ENCODE data around the gene FNDC3B.
"Not testable (repeated sequence)": the region's sequence is repeated elsewhere in the genome, so short reads cannot be mapped to it uniquely, and the experiment has no call there.

Gene FNDC3B
- 35.4 to 38.7 reads per million in 2 donors for total RNA-seq

DNA sequence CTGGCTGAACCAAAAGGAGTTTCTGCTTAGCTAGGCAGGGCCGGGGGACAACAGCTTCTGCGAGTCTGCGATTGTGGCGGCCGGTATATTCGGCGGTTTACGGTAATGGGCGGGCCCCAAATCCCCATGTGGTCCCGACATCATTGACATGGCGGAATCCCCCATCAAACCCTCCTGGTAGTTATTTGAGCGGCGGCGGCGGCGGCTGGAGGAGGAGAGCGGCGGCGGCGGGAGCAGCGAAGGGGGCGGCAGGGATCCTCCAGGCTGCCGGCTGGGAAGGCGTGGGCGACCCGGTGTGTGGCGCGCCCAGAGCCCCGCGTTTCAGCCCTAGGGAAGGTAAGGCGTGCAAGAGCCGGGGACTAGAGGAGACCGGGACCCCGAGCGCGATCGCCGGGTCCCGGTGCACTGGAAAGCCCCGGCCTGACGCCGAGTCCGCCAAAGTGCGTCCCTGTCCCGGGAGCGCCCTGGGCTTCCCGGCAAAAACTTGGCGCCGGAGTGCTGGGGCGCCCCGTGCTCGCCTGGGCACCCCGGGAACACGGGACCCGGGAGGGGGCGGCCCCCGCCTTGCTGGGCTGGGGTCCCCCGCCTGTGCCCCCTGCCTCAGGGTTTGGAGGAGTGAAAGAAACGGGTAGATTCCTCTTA lies at the start of gene FNDC3B:
Gene FNDC3B (plus strand): TSS at position 143 of the 642 bp plus-strand sequence. CDS start 72,902 bp downstream, outside the sequence.
- DNase-seq: peak; percentile 74 to 96 (median 87)

DNA sequence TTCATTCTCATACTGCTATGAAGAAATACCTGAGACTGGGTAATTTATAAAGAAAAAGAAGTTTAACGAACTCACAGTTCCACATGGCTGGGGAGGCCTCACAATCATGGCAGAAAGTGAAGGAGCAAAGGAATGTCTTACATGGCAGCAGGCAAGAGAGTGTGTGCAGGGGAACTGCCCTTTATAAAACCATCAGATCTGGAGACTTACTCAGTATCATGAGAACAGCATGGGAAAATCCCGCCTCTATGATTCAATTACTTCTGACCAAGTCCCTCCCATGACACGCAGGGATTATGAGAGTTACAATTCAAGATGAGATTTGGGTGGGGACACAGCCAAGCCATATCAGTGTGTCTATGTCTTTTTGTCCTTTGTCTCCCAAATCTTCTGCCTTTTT lies 49.1 kb upstream of the FNDC3B start:
- not testable (repeated sequence) for DNase-seq

DNA sequence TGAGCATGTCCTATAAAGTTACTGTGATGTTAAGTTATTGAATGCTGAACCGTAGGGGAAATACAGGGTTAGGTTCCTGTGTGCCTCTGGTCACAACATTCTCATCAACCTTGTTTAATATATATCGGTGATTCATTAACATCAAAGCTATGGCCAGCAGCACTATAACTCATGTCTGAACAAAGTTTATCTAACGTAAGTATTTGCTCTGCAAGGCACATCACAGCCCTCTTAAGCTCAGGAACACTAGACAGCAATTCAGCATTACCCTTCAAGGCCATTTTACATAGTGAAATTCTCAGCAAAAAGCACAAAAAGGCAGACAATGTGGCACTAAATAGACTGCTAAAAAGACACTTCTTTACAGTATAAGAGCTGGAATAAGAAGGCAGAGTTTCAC lies 48.2 kb upstream of the FNDC3B start:
- DNase-seq: no peak

DNA sequence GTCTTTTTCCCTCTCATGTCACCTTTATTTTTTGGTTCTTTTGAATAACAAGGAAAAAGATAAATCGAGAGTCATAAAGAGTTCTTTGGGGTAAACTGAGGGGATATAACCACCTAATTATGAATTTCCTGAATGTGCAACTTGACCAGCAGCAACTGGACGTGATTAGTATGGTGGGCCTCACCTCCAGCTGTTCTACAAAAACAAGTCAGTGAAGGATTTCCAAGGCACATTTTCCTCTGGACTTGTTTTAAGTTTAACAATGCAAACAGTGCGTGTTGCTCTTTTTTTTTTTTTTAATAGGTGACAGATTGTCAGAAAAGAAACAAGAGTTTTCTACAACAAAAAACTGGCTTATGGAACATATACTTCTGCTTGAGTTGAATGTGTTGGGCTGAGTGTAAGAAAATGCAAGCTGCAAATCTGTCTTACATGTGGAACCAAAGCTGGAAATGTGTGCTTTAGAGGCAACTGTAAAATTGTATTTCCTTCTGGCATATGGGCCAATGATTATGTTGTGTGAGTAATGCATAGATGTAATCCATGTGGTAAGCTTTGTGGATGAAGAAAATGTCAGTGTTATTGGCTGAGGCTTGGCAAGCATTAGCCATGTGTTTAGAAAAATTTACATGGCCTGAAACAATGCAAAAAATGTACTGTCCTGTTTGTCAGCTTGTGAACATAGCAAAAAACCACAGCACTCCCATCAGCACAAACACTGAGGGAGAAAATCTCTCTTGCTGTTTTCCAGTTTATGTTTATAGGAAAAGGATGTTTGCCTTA lies 44.5 kb upstream of the FNDC3B start:
- DNase-seq: no peak

DNA sequence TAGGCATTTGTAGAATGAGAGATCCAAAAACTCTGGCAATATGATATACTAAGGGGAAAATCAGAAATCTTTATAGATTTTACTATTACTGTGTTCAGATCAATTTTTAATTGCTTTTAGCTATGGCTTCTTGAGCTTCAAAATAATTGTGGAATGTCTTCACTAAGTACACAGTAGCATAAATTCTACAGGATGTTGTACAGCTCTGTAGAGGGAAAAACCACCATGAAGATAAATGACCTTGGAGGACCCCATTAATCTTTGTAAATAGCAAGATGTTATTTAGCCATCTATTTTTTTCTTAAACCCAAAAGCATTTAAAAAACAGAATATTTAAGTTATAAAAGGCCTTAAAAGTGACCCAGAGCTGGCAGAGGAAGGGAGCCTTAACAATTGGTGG lies 43.9 kb upstream of the FNDC3B start:
- DNase-seq: no peak

DNA sequence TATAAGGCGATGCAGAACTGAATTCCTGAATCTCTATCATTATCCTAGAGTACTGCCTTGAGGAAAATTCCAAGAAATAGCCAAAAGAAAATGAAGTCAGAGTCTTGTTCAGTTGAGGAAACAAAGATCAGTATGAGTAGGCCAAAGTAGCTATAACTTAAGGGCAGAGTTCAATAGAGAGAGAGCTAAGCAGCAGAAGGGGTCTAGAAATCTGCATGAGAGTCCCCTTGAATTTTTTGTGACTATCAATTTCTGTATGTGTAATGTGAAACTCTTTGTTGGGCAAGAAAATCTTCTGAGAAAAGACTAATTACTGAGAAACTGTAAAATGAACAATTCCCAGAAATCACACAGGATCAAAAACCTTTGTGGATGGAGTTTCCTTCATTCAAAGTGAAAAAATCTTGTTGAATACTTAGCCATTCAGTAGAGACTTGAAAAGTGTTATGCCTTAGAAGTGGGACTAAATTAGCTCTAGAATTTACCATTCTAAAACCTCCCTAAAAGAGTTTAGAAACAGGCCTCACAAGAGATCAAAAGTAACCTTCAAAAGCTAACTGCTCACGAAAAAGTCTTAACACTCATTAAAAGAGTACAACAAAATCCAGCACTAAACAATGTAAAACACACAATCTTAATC lies 43.1 kb upstream of the FNDC3B start:
- no peak for DNase-seq

DNA sequence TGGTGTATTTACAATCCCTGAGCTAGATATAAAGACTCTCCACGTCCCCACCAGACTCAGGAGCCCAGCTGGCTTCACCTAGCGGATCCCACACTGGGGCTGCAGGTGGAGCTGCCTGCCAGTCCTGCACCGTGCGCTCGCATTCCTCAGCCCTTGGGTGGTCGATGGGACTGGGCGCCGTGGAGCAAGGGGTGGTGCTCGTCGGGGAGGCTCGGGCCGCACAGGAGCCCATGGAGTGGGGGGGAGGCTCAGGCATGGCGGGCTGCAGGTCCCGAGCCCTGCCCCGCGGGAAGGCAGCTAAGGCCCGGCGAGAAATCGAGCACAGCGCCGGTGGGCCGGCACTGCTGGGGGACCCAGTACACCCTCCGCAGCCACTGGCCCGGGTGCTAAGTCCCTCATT lies 40.6 kb upstream of the FNDC3B start:
- not testable (repeated sequence) for DNase-seq

DNA sequence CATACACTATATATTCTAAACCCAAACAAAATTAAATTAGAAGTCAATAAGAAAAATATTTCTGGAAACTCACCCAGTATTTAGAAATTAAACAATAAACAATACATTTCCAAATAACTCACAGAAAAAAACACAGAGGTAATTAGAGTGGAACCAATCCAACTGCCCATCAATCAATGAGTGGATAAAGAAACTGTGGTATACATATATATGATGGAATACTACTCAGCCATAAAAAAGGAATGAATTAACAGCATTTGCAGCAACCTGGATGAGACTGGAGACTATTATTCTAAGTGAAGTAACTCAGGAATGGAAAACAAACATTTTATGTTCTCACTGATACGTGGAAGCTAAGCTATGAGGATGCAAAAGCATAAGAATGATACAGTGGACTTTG lies 37.8 kb upstream of the FNDC3B start:
- not testable (repeated sequence) for DNase-seq

DNA sequence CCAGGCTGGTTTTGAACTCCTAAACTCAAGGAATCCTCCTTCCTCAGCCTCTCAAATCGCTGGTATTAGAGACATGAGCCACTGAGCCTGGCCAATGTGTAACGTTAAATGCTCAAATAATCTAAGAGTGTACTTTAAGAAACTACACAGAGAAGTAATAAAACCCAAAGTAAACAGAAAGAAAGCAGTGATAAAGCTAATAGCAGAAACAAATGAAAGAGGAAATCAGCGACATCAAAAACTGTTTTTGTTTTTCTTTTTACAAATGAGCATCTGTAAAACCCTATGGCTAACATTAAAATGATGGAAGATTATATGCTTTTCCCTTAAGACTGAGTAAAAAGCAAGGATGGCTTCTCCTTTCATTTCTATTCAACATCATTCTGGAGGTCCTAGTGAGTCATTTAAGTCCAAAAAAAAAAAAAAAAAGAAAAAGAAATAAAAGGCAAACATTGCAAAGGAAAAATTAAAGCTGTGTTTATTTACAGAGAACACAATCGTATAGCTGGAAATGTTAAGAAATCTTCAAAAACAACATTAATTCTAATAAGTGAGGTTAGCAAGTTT lies 36.8 kb upstream of the FNDC3B start:
- DNase-seq: no peak

DNA sequence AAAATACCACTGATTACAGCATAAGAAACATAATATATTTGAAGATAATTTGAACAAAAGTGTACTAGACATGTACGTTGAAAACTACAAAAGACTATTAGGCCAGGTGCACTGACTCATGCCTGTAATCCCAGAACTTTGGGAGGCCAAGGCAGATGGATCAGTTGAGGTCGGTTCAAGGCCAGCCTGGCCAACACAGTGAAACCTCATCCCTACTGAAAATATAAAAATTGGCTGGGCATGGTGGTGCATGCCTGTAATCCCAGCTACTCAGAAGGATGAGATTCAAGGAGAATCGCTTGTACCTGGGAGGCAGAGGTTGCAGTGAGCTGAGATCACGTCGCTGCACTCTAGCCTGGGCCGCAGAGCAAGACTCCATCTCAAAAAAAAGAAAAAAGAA lies 36.2 kb upstream of the FNDC3B start:
- no peak for DNase-seq

DNA sequence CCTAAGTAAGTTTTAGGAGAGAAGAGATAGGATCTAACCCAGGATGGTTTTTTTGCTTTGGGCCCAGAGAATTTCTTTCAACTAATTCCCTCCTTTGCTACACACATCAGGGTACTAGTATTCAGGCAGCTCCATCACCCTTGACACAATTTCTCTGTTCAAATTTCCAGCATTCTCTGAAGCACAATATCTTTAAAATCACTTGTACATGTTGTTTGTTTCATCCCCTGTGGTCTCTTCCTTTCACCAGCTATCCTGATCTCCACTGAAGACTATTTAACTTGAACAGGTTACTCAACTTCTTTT lies 32.4 kb upstream of the FNDC3B start:
- no peak for DNase-seq

DNA sequence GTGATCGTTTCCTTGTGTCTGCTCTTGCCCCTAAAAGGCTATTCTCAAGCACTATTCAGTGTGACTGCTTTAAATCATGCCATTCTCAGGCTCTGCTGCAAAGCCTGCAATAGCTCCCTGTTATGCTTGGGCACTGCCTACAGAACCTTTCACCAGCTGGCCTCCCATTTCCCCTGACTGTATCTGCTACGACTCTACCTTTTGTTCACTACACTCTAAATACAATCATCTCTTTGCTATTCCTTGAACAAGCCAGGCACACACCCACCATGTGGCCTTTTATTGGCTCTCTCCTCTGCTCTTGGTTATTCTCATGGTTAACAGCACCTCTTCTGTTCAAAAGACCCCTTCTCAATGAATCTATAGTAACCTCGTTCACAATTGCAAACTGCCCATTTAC lies 29.6 kb upstream of the FNDC3B start:
- DNase-seq: no peak

DNA sequence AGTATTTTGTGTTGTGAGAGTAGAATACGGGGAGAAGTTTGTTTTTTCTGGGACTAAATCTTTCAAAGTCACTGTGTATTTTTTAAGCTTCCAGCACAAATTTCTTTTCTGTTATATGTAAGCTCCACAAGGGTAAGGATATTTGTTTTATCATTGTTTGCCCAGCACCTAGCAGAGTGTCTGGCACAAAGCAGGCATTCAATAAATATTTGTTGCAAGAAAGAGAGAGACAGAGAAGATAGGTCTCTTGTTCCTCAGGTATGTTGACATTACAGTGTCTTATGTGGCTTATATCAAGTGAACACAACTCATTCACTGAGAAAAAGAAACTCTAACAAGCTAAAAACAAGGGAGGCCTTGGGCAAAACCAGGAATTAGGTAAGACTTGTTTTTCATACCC lies 26.6 kb upstream of the FNDC3B start:
- no peak for DNase-seq

DNA sequence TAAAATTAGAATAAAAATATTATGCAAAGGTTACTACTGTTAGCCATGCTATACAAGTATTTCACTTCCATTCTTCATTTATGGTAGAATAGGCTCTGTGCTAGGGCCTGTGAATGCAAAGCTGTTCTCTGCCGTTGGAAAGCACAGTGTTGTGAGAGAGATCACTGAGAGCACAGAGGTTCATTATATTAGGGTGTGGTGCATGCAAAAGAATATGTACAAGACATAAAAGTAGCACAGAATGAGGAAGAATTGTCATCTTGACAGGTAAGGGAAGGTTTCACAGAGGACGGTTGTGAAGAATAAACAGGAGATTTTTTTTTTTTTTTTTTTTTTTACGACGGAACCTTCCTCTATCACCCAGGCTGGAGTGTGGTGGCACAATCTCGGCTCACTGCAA lies 25.2 kb upstream of the FNDC3B start:
- DNase-seq: no peak

DNA sequence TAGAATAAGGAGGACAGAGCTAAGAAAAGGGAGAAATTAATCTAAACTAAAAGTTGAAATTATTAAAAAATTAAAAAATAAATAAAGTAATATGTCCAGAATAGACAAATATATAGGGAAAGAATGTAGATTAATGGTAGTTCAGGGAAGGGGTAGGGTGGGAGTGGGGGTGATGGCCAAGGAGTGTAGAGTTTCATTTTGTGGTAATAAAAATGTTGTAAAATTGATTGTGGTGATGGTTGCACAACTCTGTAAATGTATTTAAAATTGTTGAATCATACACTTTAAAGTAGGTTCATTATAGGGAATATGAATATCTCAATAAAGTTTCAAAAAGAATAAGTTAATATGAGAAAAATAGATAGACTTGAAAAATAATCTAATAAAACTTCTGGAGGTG lies 21.0 kb upstream of the FNDC3B start:
- no peak for DNase-seq

DNA sequence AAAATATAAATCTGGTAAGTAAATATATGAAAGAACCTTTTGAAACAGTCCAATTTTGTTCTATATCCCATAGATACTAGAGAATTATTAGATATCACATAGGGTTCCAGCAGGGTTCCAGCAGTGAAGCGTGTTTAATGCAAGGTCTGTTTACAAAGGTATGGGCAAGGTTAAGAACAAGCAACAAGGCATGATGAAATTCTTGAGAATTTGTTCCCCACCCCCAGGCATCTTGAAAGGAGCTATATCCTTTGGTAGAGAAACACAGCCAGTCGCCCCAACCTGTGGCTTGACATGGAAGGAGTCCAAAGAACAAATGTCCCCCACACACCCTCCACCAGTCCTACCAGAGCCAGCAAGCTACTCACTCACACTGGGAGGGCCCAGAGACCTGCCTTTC lies 18.6 kb upstream of the FNDC3B start:
- DNase-seq: no peak

DNA sequence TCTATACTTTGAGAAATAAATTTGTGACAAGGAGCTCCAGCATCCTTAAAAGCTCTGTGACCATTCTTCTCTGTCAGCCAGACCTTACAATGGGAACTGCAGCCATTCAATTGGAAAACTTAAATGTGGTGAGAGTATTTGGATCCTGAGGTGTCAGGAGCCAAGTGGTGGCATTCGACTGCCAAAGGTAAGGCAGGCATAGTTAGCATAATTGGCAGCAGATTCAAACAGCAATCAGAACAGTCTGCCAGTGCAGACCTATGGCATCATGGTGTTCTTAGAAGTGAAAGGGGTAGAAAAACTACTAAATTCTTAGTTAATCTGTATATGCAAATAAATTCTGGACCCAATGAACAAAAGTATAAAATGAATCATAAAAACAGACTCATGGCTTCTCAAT lies 18.2 kb upstream of the FNDC3B start:
- DNase-seq: no peak

DNA sequence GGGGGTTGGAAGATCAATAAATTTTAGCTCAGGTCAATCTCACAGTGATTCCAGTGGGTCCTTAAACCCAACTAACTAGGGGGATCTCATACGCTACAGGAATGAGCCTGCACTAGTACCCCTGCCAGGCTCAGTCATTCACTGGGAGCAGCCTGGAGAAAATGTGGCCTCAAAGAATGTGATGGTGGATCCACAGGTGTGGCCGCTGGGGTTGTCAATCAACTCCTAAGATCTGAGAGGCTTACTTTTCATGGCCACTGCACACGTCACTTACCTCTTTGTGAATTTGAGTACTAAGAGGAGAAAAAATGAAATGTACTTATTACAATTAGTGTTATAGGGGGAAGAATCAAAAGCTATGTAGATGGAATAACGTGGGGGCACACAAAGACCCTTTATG lies 17.5 kb upstream of the FNDC3B start:
- no peak for DNase-seq

DNA sequence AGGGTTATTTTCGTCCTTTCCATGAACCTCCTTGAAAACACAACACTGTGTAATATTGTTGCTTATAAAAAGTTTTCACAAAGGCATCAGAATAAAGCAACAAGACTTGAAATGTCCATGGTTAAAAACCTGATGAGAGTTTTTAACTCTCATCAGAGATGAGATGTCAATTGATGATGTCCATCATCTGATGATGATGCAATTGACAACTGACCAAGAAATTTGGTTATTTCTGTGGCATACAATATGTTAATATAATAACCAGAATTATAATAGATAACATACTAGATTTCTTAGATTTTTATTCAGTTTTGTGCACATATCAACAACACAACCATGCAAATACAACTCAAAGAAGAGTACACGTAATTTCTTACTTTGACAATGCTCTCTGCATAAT lies 15.5 kb upstream of the FNDC3B start:
- no peak for DNase-seq

DNA sequence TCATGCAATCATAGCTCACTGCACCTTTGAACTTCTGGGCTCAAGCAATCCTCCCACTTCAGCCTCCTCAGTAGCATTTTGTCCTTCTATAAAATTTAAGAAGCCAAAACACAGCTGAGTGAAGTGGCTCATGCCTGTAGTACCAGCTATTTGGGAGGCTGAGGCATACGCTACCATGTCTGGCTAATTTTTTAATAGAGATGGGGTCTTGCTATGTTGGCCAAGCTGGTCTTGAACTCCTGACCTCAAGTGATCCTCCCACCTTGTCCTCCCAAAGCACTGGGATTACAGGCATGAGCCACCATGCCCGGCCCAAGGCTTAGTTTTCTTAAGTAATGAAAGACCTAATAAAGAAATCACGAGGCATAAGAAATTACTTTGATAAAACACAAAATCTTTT lies 14.7 kb upstream of the FNDC3B start:
- no peak for DNase-seq

DNA sequence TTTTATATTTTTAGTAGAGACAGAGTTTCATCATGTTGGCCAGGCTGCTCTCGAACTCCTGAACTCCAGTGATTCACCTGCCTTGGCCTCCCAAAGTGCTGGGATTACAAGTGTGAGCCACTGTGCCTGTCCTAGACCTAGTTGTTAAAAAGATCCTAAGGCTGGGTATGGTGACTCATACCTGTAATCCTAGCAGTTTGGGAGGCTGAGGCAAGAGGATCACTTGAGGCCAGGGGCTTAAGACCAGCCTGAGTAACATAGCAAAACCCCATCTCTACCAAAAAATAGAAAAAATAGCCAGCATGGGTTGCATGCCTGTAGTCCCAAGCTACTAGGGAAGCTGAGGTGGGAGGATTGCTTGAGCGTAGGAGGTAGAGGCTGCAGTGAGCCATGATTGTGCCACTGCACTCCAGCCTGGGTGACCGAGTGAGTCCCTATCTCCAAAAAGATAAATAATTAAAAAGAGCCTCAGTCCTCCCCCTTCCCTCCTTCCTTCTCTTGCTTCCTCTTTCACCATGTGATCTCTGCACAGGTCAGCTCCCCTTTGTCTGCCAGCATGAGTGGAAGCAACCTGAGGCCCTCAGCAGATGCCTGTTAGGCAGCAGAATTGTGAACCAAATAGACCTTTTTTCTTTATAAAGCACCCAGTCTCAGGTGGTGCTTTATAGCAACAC lies 9.8 kb upstream of the FNDC3B start:
- DNase-seq: no peak

DNA sequence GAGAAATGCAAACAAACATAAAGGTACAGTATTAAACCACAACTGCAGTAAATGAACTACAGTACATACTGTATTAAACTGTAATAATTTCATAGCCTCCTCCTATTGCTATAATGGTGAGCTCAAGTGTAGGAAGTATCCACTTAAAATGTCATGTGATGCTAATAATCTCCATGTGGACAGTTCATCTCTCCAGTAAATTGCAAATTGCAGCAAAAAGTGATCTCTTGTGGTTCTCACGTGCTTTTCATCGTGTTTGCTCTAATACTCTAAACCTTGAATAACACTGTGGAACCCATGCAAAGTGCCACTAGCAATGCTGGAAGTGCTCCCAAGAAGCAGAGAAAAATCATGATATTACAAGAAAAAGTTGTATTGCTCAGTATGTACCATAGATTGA lies 9.2 kb upstream of the FNDC3B start:
- no peak for DNase-seq

DNA sequence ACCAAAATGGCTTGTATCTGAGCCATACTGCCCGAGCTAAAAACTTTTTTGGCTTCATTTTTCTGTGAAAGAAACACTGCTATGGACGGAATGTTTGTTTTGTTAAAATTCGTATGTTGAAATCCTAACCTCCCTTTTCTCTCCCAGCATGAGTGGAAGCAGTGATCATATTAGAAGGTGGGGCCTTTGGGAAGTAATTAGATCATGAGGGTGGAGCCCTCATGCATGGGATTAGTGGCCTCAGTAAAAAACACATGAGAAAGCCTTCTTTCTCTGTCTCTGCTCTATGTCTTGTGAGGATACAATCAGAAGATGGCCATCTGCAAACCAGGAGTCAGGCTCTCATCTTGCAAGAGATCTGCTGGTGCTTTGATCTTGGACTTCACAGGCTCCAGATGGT lies 7.4 kb upstream of the FNDC3B start:
- DNase-seq: no peak
